ENCODE measurements around the gene NFATC3.

NFATC3 gene

DNA sequence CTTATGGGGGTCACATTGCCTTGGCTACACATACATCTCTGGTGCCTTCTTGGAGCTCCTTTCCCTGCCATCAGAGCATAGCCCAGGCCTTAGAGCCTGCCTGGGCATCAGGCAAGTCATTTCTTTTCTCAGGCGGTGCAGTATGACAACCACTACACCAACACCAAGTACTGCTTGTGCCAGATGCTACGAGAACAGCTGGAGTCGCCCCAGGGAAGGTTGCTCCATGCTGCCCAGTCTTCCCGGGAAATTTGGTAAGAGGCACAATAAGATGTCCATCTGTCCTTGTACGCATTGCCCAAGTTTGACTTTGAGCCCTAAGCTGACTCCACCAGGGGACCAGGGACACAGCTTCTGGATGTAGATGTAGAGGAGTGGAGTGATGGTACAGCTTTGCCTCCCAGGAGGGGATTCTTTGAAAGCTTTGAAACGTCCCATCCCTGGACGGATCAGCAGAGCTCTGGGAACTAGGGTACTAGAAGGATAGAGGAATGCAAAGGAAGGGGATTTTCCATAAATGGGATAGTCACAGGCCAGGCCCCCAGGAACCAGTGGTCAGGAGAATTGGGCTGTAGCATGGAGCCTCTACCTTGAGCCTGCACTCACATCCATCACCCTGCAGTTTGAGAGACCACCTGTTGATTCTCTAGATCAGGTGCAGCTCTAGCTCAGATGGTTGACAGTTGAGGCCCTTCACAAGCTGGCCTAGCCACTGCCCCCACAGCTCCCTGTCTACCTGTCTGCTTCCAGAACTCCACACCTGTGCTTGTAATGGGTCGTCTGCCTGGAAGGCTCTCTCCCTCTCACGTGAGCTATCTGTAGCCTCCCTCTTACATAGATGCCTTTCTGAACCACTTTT is 11.0 kb upstream of the NFATC3 start:
- DNase-seq (ENCODE audit: low spot score), result no peak

DNA sequence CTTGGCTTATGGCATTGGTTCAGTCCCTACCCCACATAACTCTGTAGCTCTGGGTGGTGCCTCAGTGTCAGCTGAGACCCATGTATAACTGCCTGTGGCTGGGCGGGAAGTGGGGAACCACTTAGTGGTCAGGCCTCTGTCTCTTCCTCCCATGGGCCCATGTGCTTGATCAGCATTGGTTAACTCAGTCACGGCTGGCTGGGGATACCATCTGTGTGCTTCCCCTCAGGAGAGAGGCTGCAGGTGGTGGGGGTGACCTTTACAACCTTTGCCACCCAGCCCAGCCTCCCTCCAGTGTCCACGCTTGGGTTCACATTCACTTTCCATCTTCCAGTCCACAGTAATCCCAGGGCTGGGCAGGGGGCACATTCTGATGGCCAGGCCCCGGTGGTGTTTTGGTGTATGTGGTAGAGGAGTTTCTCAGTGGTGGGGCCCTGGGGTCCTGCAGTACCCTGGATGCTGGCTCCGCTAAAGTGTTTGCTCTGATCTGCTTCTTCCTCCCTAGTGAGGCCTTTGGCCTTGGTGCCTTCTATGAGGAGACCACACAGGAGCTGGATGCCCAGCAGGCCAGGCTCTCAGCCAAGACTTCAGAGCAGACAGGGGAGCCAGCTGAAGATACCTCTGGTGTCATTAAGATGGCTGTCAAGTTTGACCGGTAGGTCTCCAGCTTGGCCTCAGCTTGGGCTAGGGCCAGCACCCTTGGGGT is 10.2 kb upstream of the NFATC3 start:
- DNase-seq (ENCODE audit: low spot score), result no peak

DNA sequence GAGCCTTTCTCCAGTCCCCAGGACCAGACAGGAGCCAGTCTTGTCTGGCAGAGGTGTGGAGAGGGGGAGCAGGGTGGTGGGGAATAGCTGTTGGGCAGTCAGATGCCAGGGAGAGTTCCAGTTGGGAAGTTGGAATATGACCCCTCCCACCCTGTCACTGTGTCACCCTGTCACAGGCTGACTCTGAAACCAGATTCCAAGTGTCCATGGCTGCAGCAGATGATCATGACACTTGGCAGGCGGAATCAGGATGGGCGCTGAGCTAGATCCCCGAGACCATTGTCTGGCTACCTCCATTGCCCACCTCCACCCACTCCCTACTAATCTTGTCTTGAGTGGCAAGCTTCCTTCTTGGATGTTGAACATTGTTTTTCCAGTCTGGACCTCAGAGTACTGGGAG is 9.2 kb upstream of the NFATC3 start:
- DNase-seq (ENCODE audit: low spot score), result no peak

DNA sequence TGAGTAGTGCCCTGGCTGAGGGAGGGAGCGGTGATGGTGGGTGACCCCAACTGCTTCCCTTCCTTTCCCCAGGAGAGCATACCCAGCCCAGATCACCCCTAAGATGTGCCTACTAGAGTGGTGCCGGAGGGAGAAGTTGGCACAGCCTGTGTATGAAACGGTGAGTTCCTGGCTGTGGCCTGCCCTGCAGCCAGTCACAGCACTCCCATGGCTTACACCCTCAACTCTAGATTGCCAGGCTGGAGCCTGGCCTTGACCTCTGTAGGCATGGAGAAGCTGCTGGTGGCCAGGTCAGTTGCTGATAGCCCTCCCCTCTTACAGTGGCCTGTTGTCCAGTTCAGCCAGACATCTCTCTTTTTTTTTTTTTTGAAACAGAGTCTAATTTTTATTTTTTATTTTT is 8.6 kb upstream of the NFATC3 start:
- no peak for DNase-seq (ENCODE audit: low spot score)

DNA sequence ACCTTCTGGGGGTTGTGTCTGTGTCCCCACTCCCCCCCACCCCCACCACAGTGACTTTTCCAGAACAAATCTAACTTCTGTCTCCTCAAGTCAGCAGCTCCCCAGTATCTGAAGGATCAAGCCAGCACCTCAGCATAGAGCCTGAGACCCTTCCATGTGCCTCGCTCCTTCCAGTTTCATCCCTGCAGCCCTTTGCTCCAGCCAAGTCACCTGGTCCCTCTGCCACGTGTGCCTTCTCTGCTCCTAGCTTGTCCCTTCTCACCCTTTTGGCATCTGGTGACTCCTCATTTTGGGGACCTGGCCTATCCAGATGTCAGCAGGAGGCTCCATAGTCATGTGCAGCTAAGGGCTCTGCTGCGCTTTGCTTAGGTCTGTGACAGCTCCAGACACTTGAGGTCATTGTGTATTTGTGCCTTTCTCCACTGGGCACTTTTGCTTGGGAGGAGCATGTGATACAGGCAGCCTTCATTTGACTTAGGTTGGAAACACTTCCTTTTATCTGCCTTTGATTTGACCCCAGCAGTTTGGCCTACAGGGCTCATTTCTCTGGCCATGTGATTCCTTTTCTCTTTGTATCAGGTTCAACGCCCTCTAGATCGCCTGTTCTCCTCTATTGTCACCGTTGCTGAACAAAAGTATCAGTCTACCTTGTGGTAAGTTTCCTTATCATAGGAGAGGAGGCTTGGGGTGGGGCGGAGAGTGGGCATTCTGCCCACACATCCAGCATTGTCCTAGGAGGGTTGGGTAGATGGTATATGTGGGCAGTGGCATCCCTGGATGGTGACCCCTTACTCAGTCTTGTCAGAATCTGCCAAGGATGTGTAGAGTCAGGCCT is 7.1 kb upstream of the NFATC3 start:
- DNase-seq (ENCODE audit: low spot score), result no peak

DNA sequence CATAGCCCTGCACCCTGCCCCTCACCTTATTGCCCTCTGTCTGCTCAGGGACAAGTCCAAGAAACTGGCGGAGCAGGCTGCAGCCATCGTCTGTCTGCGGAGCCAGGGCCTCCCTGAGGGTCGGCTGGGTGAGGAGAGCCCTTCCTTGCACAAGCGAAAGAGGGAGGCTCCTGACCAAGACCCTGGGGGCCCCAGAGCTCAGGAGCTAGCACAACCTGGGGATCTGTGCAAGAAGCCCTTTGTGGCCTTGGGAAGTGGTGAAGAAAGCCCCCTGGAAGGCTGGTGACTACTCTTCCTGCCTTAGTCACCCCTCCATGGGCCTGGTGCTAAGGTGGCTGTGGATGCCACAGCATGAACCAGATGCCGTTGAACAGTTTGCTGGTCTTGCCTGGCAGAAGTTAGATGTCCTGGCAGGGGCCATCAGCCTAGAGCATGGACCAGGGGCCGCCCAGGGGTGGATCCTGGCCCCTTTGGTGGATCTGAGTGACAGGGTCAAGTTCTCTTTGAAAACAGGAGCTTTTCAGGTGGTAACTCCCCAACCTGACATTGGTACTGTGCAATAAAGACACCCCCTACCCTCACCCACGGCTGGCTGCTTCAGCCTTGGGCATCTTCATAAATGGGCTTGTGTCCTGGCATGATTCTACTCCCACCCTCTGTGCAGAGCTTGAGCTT is 6.3 kb upstream of the NFATC3 start:
- DNase-seq (ENCODE audit: low spot score), result no peak

DNA sequence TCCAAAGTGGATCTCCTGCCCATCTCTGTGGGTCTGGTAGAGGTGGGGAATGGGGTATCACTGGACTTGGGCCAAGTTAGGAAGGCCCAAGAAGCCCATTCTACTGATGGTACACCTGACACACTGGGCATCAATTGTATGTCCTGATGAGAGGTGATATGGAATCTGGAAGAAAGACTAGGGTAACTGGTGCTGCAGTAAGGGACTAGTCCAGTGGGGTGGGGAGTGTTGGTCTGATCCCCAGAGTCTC is 5.9 kb upstream of the NFATC3 start:
- DNase-seq (ENCODE audit: low spot score), result no peak

DNA sequence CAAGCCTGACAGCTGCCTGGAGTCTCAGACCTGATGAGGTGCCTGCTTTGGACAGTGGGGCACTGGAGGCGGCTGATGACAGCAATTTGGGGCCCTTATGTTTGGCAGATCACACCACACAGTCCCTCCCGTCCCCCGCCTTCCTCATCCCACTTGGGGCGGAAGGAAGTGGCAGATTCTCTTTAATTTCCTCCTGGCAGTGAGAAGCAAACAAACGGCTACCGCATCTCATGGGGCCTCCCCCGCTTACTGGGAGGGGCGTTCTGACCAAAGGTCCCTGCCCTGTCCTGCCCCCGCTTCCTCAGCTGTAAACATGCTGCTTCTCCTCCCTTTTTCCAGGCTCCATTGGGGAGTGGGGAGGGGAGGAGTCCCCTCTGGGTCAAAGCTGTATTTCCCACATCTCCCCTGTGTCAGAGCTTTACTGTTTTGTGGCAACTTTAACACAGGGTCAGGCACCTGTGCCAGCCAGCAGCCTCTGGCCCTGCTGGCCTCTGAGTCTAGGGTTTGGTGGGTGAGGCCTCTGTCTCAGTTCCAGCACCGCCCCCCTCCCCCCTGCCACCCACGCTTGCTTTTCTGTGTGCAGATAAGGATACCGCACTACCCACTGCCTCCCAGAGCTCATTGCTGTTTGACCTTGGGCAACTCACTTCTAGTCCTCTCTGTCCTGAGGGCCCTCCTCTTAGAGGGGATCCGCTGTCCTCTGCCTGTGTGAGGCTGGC is 5.4 kb upstream of the NFATC3 start:
- no peak for DNase-seq (ENCODE audit: low spot score)

DNA sequence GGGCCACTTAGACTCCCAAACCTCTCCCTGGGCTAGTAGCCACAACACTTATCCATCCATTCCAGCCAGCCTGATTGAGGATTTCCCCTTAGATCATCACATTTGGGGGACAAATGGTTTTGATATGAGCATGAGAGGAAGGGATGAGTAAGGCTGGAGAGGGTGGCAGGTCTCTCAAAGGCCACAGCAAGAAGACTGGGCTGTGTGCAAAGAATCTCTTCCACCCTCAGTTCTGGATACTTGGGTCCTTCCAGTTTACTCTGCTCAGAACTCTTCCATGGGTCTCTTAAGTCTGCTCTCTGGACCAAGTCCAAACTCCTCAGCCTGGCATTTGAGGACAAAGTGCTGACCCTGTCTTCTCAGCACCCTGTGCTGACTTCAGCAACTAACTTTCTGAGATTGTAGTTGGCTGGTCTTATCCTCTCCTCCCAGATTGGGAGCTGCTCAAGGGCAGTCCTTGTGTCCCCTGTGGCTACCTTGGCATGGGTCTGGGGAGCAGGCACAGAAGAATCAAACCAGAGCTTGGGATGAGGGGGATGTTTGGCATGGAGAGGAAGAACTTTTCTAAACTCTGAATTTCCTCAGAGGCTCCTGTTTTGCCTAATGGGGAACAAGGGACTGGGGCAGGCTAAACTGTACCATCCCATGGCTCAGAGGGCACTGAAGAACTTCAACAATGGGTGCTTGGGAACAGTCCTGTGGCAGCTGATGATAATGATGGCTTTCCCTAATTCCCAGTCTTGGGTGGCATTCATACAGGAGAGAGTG is 3.1 kb upstream of the NFATC3 start:
- no peak for DNase-seq (ENCODE audit: low spot score)

DNA sequence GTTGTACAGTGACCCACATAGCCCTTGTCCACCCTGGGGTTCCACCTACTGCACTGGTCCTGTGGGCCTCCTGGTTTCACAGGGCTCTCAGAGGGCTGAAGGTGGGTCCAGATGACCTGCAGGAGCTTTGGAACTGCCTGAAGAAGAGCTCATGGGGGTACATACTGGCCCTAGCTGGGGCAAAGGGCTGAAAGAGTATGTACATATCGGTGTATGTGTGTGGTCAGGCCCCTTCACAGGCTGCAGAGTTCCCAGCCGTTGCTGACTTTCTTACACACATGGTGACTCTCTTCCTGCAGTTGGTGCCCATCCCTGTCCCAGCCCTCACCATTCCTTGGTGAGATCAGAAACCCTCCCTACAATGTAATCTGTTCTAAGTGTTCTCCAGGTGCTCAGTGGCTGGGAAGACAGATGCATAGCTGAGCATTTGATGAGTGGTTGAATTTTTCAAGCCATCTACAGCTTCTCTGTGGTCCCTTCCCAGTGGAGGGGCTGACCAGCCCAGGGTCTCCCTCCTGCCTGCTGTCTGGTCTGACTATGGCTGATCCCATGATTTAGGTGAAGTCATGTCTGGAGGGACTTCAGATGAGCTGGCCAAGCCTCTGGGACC is 2.4 kb upstream of the NFATC3 start:
- no peak for DNase-seq (ENCODE audit: low spot score)

DNA sequence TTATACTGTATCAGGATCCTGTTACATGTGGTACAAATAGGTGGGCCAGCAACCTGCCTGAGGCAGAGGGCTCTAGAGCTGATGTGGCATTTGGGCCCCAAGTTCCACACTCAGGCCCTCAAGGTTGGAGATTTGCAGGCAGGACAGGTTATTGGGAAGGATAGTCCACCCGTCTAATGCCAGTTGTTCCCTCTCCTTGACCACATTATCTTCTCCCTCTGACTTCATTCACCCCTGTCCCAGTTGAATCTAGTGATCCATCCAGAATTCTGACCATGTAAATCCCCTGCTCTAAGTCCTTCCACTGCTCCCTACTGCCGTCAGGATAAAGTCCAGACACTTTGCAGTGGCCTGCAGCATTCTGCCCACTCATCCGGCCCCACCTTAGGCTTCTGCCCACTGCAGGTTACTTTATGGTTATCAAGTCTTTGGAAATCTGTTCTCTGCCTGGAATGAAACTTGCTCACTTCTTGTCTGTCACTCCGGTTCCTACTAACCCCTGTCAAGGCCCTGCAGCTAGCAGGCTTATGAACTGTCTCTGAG is 1.9 kb upstream of the NFATC3 start:
- DNase-seq (ENCODE audit: low spot score), result no peak

DNA sequence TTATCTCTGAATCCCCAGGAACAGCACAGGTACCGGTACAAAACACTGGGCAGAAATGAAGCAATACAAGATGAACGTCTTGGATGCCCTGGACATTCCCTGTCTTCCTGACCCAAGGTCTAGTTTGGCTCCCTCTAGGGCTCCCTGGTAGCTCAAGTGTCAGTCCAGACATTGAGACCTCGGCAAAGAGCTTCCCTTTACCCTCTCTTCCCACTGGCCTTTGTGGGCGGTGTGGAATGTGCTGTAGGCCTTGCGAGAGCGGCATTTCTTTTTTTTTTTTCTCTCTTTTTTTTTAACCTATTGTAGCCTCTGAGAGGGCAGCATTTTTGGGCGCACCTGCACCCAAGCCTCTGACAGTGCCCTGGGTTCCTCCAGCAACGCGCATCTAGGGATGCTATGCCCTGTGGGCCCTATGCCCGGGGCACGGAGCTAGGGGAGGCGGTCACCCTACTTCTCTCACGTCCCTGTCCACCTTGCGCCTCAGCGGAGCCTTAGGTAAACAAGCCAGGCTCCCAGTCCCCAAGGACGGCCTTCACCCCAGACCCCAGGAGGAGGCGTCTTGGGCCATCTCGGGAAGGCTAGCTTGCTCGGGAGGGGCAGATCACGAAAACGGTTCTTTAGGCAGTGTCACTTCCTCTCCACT is 1.2 kb upstream of the NFATC3 start:
- peak; percentile 54 for DNase-seq (ENCODE audit: low spot score)

DNA sequence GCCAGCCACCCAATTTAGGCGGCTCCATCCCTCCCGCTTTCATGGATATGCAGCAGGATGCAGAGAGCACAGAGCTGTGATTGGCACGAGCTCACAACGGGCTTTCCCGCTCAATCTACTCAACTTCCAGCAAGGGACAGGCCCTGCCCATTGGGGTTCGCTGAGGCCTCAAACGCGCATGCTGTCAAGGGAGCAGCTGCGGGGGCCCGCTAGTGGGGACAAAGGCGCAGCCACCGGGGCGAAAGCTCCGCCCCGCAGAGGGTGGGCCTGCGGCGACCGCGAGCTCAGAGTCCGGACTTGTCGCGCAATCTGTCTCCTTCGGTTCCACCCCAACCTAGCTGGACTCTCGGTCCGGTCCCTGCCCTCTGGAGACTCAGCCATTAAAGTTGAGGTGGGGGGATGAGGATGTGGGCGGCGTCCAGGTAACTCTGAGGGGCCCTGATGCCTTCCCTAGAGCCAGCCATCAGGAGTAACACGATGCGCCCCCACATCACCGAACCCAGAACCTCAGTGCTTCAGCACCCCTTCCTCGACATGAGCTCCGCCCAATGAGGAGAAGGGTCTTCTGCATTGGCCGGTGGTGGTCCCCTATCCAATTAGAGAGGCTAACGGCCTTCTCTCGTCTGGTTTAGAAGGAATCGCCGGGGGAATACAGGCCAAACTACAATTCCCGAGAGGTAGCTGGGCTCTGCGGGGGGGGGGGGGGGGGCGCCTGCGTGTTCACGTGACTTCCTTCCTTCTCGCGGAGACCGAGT is 489 bp upstream of the NFATC3 start:
- peak; percentile 81 for DNase-seq (ENCODE audit: low spot score)

DNA sequence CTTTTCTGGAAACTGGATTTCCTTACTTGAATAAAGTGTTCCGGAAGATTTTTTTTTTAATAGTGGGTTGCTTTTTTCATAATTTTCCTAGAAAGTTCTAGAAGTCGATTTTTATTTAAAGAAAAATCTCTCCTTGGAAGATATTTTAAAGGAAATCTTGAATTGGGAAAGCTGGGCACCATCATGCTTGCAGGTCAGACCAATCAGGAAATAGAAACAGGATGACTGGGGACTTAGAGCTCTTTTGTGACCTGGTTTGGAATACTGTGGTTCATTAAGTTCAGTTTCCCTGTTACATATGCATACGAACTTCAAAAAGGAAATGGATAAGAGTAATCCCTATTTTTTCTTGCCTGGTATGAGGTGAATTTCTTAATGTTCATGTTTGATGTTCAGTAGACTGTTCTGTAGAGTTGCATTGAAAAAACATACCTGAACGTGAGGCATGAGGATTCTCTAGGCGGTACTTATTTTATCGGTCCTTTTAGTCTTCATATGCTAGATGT is 1.2 kb downstream of the NFATC3 start:
- DNase-seq (ENCODE audit: low spot score), result peak; percentile 42

DNA sequence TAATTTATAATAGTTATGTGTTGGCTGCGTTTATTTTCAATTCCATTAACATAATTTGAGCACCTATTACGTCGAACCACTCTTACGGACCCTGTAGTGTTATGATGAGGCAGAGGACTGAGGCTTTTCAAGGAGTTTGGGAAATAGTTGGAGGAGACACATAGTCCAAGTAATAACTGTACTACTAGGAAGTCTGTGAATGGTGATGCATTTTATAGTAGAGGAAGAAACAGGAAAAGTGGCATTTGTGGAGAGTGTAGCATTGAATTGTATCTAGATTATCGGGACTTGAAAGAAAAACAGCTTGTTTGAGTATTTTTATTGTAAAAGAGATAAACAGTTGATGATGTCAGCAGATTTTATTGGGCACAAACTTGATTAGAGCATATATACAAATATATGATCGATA is 1.7 kb downstream of the NFATC3 start:
- DNase-seq (ENCODE audit: low spot score), result no peak

DNA sequence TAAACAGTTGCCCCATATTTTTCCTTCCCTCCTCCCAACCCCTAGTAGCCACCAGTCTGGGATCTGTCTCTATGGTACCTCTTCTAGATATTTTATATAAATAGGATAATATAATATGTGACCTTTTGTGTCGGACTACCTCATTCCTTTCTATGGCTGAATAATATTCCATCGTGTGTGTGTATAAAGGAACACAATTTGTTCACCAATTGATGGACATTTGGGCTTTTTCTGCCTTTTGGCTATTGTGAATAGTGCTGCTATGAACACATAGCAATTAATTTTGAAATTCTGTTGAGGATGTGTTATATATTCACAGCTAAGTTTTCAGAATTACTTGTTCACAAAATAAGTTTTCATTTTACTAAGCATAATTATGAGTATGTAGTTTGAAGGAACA is 2.5 kb downstream of the NFATC3 start:
- DNase-seq (ENCODE audit: low spot score), result no peak

DNA sequence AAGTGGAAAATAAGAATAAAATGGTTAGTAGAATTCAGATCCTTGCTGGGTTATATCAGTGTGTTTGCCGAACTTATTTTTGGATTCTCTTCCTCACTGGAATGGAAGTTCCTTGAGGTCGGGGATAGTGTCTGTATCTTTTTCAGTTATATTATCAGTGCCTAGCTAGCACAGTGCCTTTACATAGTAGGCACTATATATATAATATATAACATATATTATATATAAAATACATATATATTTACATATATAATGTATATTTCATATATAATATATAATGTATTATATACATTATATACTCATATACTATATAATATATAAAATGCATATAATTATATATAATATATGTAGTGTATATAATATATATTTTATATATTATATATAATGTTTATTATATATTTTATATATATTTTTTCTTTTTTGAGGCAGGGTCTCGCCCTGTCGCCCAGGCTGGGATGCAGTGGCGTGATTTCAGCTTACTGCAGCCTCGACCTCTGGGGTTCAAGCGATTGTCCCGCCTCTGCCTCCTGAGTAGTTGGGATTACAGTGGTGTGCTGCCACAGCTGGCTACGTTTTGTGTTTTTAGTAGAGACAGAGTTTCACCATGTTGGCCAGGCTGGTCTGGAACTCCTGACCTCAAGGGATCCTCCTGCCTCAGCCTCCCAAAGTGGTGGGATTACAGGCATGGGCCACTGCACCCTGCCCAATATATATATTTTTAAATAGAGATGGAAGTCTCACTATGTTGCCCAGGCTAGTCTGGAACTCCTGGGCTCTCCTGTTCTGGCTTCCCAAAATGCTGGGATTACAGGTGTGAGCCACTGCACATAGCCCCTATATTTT is 3.2 kb downstream of the NFATC3 start:
- no peak for DNase-seq (ENCODE audit: low spot score)

DNA sequence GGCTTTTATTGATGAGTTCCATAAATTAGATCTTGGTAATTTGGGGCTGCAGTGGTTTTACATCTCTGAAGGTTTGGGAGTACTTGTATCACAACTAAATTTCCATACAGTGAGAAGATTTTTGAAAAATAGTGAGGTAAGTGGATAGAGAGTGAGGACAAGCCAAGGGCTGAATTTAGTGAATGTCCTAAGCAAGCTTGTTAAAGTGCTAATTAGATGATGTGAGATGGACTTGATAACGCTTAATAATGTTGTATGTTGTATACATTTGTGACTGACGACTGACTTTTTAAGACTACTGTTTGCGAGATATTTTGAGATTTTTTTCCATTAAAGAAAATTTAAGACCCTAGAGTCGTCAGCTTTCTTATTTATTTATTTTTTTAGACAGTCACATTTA is 3.9 kb downstream of the NFATC3 start:
- no peak for DNase-seq (ENCODE audit: low spot score)
